CD4-positive, alpha-beta T cell treated with Interleukin-15 for 1 hour (primary cell): ENCODE data around the gene TRPV3.
A peak's percentile ranks its signal among the peaks of the same experiment; 100 is the strongest.
"Not testable (repeated sequence)": the region's sequence is repeated elsewhere in the genome, so short reads cannot be mapped to it uniquely, and the experiment has no call there.

ENCODE experiments used
- DNase-seq: peaks from one replicate; pipeline ENCODE4 v3.0.0-alpha.2; 2020

TRPV3 gene

GRCh38 chr17:3573246-3574100, 15.9 kb upstream of the TRPV3 start:
- DNase-seq, result no peak

- no peak for DNase-seq
Observed at GRCh38 chr17:3572231-3572630, 14.6 kb upstream of the TRPV3 start.

- DNase-seq, result no peak
Observed at GRCh38 chr17:3571043-3571900, 13.7 kb upstream of the TRPV3 start.

- DNase-seq, result no peak
Observed at GRCh38 chr17:3569534-3570137, 12.0 kb upstream of the TRPV3 start.

- no peak for DNase-seq
Observed at GRCh38 chr17:3566551-3566950, 8.9 kb upstream of the TRPV3 start.

- DNase-seq, result no peak
Observed at GRCh38 chr17:3565143-3565542, 7.5 kb upstream of the TRPV3 start.

GRCh38 chr17:3564241-3564640, 6.6 kb upstream of the TRPV3 start:
- DNase-seq, result not testable (repeated sequence)

GRCh38 chr17:3559270-3559645, 1.6 kb upstream of the TRPV3 start:
- no peak for DNase-seq

- DNase-seq, result peak; percentile 71
Observed at GRCh38 chr17:3558603-3559269, 1.1 kb upstream of the TRPV3 start.

- no peak for DNase-seq
Observed at GRCh38 chr17:3556916-3557767, 470 bp downstream of the TRPV3 start.

GRCh38 chr17:3556239-3556915, 1.2 kb downstream of the TRPV3 start:
- no peak for DNase-seq

- DNase-seq, result no peak
Observed at GRCh38 chr17:3555189-3555796, 2.3 kb downstream of the TRPV3 start.

GRCh38 chr17:3554440-3554839, 3.2 kb downstream of the TRPV3 start:
- no peak for DNase-seq

GRCh38 chr17:3553419-3554401, 3.9 kb downstream of the TRPV3 start:
- DNase-seq, result no peak

- no peak for DNase-seq
Observed at GRCh38 chr17:3552916-3553315, 4.7 kb downstream of the TRPV3 start.

- DNase-seq, result no peak
Observed at GRCh38 chr17:3551189-3551588, 6.4 kb downstream of the TRPV3 start.

- DNase-seq, result no peak
Observed at GRCh38 chr17:3549610-3550162, 7.9 kb downstream of the TRPV3 start.

- no peak for DNase-seq
Observed at GRCh38 chr17:3547628-3548027, 10.0 kb downstream of the TRPV3 start.

- no peak for DNase-seq
Observed at GRCh38 chr17:3546997-3547396, 10.6 kb downstream of the TRPV3 start.
